Endometrial microvascular endothelial cells (primary cell): ENCODE results near the gene ITSN1. TPM values are rescaled to one million over a fixed set of nuclear protein-coding genes. Genes with fewer than 3 reads are reported as not detected.

Experiments
- in situ Hi-C: cut with HindIII; loops from 2 replicates; pipeline ENCODE4 v1.10.0; 2017; ENCODE audit warnings: low sequenced_read_pairs, low pct_unique_long_range_greater_than_20kb; ENCODE audit errors: inconsistent ontology term
- total RNA-seq: library from RNA; depleted of rRNA; stranded (reverse); fragments of >200 nt; gene quantifications from one replicate; pipeline ENCODE4 v1.2.3, GENCODE V29; 2015; ENCODE audit errors: inconsistent ontology term

ITSN1 gene
- total RNA-seq, 1 donor from 2014 or later = 54.2 TPM

DNA sequence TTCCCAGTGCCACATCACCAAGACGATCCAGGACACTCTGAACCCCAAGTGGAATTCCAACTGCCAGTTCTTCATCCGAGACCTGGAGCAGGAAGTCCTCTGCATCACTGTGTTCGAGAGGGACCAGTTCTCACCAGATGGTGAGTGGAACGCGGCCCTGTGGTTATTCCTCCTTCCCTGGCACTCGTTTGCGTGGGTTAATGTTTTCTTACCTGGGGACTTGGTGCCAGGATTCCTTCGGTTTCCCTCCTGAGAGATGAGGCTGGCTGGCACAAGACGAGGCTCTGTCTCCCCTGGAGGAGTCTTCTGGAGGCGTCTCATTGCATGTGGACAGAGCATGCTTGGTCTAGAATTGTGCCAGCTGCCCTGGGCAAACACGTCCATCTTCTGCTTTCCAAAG, 244.0 kb downstream of the ITSN1 start:
- in situ Hi-C loops = no loop called here

DNA sequence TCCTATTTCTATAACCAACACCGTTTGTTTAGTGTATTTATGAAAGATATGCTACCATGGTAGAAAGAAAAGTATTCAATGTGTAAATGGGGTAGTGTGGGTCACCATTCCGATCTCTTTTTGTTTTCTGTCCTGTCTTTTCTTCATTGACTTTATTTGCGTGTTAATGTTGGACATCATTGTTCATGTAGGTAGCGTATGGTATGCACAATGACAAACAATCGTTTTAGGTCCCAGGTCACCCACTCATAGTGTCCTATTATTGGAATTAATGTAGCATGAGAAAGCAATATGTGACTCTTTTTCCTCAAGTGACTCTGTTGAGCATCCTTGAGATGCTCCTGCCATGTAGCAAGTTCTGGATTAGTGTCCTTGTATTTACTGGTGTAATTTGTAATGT, 247.9 kb downstream of the ITSN1 start:
- in situ Hi-C loops = no loop called here

DNA sequence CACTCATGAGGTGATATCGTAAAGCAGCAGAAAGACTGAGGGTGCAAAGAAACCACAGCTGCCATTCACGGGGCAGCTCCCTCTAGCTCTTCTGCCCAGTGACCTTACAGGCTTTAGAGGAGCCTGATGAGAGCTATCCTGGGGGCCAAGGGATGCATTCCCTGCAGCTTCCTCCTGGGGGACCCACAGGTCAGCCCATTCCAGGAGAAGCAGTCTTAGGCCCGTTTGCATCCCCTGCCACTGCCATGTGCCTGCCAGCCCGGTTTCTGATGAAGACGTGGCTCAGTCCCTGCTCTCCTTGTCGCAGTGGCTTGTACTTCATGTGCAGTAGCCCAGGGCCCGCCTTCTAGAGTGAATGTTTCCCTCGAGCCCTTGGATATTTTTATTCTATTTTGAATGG, 250.6 kb downstream of the ITSN1 start:
- in situ Hi-C loops = no loop called here

DNA sequence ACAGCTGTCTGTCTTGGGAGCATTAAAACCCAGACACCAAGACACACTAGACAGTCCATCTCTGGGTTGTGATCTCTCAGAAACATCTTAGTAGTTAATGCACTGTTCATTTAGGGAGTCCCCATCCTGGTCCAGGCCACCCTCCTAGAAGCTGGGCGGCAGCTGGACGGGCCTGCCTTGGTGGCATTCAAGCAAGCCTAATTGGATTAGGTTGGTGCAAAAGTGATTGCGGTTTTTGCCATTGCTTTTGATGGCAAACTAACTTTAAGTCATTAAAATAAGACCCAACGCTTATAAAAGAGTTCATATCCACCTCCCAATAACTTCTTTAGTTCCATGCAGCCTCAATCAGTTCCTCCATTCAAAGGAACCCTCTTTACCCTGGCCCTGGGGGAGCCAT, 251.6 kb downstream of the ITSN1 start:
- in situ Hi-C loops = no loop called here

DNA sequence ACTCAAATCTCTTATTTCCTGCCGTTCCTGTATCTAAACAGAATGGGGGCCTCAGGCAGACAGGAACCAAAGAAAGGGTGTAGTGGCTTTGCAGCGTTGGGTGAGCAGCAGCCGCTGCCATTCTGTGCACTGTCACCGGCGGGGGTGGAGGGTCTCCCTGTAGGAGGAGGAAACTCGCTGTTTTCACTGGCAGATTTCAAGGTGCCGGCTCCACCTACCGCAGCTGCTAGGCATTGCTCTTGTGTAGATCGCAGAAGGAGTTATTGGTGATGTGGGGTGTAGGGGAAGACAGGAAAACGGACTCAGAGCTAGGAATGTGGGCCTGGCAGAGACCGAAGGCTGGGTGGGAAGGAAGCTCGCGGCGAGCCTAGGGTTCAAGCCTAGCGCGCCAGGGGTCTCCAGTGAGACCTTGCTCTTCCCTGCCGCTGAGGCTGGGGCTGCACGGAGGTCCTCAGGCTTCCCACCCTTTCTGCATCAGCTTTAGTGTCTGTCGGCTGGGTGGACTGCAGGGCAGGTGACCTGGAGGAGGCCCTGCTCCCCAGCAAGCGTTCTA, 252.5 kb downstream of the ITSN1 start:
- in situ Hi-C loops = no loop called here

DNA sequence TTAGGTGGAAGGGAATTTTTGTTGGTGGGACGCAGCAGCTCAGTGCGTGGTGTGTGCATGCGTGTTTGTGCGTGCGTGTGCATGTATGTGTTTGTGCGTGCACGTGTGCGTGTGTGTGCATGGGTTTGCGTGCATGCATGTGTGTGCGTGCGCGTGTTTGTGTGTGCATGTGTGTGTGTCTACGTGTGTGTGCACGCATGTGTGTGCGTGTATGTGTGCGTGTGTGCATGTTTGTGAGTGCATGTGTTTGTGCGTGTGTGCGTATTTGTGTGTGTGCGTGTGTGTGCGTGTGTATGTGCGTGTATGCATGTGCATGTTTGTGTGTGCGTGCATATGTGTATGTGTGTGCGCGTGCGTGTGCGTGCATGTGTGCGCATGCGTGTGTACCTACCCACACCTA, 253.1 kb downstream of the ITSN1 start:
- in situ Hi-C loops = no loop called here

DNA sequence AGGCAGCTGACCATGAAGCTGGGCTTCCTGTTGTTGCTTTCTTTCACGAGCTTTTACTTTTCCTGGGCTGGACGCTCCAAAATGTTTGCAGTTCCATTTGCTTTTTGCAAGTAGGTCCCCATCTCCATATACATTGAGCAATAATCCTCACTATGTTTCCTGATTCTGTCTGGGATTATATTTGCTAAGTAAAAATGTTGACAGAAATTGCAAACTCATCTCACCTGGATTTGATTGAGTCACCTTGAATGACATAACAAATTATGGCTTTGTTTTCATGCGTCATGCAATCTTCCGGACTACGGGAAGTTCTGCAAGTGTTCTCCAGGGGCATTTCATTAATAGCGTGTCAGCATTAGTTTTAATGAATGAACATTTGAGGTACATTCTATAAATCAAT, 254.4 kb downstream of the ITSN1 start:
- in situ Hi-C loops = no loop called here

DNA sequence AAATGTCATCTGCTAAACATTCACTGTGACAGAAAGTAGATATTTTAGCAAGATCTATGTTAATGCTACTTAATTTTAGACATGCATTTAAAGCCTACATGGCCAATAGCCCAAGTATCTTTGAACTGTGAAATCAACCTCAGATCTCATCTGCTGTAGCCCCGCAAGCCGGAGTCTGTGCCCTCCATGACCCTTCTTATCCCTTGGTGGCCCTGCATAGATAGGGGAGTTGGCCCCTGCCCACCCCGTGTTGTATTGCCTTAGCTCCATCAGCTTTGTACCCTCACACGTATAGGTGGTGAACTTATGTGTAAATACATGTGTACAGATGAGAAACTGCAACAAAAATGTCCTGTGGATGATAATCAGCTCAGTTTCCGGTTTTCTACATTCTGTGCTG, 254.8 kb downstream of the ITSN1 start:
- in situ Hi-C loops = no loop called here

DNA sequence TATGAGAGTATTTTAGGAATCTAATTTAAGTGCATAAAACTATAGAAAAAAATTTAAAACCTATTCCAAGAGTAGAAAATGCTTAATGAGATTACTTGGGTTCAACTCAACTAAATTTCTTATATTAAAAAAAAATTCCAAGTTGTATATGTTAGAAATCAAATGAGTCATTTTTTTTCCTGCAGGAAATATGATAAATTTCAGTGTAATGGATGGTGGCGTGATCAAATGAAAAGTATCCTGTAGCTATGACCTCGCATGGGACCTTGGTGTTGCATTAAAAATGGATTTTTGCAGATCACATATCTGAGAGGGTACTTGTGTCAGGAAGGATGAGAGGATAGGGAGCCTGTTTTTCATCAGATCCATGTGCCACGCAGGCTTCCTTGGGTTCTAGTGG, 255.4 kb downstream of the ITSN1 start:
- in situ Hi-C loops = no loop called here

DNA sequence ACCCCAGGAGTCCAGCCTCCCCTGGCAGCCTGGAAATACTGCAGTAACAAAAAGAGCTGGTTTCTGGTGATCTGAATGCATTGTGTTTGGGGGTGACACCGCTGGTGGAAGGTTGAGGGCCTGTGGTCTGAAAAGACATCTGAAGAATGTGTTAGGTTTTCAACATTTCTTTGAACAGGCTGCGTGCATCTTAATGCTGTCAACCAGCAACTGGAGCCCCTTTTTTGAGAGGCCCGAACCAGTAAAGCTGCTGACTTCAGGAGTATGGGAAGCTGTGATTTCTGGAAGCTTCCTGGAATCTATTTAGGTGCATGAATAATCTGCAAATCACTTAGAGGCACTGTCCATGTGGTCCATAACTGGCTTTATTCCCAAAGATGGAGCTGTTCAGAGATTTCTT, 256.3 kb downstream of the ITSN1 start:
- in situ Hi-C loops = no loop called here

DNA sequence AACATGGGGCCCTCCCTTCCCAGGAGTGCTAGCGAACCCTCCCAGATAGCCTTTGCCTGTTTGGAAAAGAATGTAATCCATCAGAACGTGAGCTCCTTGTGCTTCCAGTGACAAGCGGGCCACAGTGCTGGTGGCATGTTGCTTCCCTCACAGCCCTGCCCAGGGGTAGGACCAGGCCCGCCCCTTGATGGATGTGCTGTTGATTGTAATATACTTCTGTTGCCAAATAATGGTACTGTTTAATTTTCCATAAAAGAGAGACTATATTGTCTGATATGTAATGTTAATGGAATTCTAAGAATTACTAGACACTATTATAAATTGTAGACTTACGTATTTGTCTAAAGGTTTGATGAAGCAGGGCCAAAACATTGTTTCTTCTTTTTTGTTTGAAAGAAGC, 256.9 kb downstream of the ITSN1 start:
- in situ Hi-C loops = no loop called here

DNA sequence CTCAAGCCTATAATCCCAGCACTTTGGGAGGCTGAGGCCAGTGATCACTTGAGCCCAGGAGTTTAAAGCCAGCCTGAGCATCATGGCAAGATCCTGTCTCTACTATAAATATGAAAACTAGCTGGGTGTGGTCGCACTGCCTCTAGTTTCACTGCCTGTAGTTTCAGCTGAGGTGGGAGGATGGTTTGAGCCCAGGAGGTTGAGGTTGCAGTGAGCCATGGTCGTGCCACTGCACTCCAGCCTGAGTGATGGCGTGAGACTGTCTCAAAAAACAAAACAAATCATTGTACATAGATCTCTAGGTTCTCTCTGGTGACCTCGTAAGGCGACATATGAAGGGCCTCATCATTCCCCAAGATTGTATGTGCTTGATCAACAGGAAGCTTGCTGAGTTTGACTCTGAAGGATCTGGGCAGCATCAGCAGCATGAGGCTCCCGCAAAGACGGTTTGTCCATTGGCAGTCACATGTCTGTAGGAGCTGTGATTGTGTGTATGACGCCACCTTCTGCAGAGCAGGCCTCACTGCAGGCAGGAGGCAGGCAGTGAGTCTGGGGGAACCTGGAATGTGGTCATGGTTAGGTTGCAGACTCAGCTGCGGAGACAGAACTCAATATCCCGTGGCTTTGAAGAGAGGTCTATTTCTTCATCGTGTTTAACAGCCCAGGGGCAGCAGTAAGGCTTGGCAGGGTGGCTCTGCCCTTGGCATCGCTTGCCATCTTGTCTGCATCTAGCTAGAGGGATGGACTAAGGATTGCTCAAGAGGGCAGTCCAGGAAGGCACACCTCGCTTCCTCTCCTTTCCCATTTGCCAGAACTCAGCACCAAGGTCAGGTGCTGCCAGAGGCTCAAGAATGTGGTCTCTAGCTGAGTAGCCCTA, 259.3 kb downstream of the ITSN1 start:
- in situ Hi-C loops = no loop called here

DNA sequence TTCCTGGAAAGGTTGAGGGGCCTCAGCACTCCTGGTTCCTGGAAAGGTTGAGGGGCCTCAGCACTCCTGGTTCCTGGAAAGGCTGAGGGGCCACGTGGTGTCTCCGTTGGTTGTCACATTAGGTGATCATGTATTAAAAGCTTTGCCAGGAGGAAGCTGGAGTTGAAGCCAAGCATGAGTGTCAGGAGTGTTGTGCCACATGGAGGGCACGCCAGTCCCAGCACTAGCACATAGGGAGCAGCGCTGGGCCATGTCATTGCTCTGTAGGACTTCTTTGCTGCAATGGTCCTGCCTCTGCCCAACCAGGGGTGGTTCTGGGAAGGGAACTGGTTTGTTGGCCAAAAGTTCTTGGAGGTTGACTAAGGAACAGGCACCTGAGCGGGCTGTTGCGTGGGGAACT, 260.0 kb downstream of the ITSN1 start:
- in situ Hi-C loops = no loop called here

DNA sequence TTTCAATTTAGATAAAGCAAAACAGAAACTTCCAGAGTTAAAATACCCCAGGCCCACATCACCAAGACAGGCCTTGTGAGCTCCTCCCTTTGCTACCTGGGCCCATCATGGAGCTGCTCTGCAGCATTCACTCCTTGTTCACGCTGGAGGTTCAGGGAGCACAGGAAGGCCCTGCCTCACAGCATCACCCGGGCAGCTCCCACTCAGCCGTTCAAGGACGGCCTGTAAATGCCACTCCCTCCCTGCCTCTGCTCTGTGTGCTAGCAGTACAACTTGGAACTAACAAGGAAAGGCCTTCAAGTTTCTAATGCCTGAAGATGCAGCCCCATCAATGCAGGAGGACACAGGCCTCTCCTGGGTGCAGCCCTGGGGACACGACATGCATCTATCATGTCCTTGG, 261.7 kb downstream of the ITSN1 start:
- in situ Hi-C loops = no loop called here

DNA sequence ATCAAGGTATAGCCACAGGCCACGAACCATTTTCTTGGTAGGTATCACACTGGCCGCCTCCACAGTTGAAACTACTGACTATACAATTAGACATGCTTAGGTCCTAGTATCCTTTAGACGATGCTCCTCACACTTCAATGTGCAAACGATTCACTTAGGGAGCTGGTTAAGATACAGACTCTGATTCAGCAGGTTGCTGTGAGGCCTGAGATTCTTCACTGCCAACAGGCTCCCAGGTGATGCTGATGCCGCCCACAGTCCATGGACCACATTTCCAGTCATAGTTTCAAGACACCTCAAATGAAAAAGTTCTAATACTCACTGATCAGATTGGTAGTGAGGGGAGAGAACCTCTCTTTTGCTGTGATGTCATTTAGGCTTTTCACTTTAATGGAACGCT, 266.5 kb downstream of the ITSN1 start:
- in situ Hi-C loops = no loop called here

DNA sequence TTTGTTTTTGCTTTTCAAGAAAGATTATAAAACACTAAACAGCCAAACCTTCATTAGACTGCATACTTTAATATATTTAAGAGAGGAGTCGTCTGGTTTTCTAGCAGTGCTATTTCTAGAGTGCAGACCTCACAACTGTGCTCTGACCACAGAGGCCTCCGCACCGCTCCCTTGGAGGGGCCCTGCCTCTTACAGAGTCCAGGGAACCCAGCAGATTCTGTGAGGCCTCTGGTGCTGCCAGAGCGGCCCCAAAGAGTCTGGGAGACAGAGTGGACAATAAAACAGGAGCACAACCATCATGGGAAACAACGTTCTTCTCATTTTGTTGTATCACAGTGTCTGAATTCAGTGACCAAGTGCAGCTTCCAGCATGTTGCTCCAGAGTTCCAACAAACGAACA, 267.5 kb downstream of the ITSN1 start:
- in situ Hi-C loops = no loop called here

DNA sequence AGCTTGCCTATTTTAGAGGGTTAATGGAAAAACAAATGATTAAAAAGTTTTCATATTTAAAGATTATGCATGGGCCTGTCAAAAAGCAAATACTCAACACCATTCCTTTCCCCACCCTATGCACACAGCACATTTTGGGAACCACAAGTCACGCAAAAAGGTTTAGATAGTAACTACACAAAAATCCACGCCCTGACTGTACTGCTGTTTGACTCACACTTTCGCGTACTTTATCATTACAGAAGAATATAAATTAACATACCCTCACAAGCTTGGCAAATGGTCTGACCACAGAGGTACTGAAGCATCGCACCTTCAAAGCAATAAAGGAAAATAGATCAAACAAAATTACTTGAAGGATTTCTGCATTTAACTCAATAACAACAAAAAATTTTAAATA, 271.9 kb downstream of the ITSN1 start:
- in situ Hi-C loops = no loop called here

DNA sequence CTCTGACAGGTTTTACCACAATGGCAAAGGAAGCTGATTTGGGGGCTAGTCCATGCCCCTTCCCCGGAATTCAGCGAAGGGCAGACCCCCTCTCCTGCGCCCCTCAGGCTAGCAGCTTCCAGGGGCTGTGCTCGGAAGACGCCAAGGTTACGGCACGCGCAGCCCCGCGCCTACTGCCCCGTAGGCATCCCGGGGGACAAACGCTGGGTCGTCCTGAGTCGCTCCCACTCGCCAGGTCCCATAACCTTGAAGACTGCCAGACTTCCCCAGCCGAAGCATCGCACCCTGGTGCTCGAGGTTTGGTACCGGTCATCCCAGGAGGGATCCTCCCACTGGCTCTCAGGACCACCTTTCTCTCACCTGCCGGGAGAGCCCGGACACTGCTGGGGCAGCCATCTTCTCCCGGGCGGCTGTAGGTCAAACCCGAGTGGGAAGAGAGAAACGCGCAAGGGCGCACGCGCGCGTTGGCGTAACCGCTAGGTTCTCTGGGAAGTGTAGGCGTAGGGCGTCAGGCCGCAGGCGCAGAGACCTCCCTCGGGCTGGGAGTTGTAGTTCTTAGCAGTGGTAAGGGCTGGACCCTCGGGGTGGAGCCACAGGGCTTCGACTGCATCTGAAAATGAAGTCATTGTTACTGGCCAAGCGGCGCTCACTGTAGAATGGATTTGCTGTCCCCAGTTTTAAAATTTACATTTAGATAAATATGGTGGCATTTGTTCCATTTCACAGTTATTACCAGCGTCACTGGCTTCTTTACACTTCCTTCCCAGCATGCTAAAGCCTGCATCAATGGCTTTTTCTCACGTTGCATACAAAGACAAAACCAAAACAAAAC, 273.3 kb downstream of the ITSN1 start, which contains the start of gene ATP5PO:
TSS of gene ATP5PO (minus strand) at position 437 of the 832 bp plus-strand sequence. CDS start at position 396, 41 bp downstream.
- in situ Hi-C loops = no loop called here

DNA sequence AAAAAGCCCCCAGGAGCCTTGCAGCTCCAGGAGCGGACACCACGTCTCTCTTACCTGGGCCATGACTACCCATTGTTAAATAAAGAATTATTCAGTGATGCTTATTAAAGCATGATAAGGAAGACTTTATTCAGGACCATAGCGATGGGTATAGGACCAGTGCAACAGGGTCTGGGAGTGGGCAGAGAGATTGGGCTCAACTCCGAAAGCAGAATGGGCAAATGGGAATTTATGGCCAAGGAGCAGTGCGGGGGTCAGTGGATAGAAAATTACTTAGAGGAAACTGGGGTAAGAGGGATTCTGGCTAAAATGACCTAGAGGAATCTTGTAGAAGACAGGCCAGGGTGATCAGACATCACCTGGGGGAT, 273.9 kb downstream of the ITSN1 start:
- in situ Hi-C loops = no loop called here

DNA sequence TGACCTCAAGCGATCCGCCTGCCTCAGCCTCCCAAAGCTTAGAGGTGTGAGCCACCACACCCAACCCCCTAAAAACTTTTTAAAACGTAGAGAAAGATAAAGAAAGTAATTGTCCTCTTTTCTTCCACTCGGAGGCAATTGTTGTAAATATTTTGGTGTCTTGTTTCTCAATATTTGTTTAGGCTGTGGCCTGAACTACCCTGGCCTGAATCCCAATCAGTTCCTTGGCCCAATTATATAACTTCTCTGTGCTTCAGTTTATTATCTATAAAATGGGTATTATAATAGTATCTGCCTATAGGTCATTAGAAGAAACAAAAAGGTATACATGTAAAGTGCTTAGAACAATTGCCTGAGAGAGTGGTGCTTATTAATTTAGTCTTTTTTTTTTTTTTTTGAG, 275.1 kb downstream of the ITSN1 start:
- in situ Hi-C loops = no loop called here
